ENCODE results near the gene FNIP1.
"Not testable (repeated sequence)": the region's sequence is repeated elsewhere in the genome, so short reads cannot be mapped to it uniquely, and the experiment has no call there.

Gene FNIP1
- total RNA-seq: 50.6 to 98.7 reads per million in 2 experiments

GRCh38 chr5:131796793-131797693 lies at the start of gene FNIP1:
Gene FNIP1 (minus strand): TSS chr5:131797017. CDS start chr5:131796921, 96 bp downstream.
- DNase-seq (ENCODE audit: low read depth): peak; percentile 97

- no peak for DNase-seq (ENCODE audit: low read depth)
These were observed 49.7 kb upstream of the FNIP1 start for GRCh38 chr5:131846536-131846935.

DNA sequence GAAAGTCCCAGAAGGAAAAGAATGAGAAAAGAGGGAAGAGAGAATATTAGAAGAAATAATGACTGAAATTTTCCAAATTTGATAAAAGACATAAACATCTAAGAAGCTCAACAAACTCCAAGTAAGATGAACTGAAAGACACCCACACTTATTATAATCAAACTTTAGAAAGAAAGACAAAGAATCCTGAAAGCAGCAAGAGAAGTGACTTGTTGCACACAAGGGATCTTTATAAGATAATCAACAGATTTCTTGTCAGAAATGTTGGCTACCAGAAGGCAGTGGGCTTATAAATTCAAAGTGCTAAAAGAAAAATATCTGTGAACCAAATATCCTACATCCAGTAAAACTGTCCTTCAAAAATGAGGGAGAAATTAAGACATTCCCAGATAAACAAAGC lies 49.0 kb upstream of the FNIP1 start:
- DNase-seq (ENCODE audit: low read depth): no peak

DNA sequence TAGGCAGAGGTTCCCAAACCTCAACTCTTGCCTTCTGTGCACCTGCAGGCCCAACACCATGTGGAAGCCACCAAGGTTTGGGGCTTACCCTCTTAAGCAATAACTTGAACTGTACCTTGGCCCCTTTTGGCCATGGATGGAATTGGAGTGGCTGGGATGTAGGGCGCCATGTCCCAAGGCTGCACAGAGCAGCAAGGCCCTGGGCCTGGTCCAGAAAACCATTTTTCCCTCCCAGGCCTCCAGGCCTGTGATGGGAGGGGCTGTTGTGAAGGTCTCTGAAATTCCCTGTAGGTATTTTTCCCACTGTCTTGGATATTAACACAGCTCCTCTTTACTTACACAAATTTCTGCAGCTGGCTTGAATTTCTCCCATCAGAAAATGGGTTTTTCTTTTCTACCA lies 46.2 kb upstream of the FNIP1 start:
- not testable (repeated sequence) for DNase-seq (ENCODE audit: low read depth)

DNA sequence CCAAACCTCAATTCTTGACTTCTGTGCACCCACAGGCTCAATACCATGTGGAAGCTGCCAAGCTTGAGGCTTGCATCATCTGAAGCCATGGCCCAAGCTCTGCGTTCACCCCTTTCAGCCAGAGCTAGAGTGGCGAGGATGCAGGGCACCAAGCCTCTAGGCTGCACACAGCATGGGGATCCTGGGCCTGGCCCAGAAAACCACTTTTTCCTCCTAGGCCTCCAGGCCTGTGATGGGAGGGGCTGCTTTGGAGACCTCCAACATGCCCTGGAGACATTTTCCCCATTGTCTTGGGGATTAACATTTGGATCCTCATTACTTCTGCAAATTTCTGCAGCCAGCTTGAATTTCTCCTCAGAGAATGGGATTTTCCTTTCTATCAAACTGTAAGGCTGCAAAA lies 35.9 kb upstream of the FNIP1 start:
- DNase-seq (ENCODE audit: low read depth): not testable (repeated sequence)

GRCh38 chr5:131825404-131826013 lies 28.7 kb upstream of the FNIP1 start:
- no peak for DNase-seq (ENCODE audit: low read depth)

GRCh38 chr5:131824631-131825030 lies 27.8 kb upstream of the FNIP1 start:
- no peak for DNase-seq (ENCODE audit: low read depth)

- no peak for DNase-seq (ENCODE audit: low read depth)
These were observed 24.4 kb upstream of the FNIP1 start for GRCh38 chr5:131821221-131821620.

DNA sequence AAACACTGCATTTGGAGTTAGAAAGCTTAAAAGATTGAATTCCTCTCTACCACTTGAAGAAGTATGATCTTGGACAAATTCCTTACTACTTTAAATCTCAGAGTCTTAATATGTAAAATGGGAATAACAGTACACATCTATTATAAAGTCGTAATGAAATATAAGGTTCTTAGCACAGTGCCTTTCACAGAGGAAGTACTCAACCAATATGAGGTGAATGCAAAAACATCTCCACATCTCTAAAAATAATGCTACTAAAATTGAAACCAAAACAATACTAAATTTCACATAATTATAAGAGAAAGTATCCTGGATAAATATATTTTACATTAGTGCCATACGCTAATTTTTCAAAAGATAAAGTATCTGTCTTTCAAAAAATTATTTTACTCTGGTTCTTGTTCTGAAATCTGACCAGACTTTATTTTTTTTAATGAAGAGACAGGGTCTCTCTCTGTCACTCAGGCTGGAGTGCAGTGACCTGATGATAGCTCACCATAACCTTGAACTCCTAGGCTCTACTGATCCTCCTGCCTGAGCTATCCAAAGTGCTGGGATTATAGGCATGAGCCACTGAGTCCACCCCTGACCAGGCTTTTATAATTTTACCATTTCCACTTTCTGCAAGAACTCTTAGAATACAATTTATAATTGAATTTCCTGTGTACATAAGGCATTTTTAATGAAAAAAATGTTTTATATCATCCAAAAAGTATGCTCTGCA lies 21.3 kb upstream of the FNIP1 start:
- DNase-seq (ENCODE audit: low read depth): no peak

- no peak for DNase-seq (ENCODE audit: low read depth)
These were observed 18.2 kb upstream of the FNIP1 start for GRCh38 chr5:131814990-131815389.

DNA sequence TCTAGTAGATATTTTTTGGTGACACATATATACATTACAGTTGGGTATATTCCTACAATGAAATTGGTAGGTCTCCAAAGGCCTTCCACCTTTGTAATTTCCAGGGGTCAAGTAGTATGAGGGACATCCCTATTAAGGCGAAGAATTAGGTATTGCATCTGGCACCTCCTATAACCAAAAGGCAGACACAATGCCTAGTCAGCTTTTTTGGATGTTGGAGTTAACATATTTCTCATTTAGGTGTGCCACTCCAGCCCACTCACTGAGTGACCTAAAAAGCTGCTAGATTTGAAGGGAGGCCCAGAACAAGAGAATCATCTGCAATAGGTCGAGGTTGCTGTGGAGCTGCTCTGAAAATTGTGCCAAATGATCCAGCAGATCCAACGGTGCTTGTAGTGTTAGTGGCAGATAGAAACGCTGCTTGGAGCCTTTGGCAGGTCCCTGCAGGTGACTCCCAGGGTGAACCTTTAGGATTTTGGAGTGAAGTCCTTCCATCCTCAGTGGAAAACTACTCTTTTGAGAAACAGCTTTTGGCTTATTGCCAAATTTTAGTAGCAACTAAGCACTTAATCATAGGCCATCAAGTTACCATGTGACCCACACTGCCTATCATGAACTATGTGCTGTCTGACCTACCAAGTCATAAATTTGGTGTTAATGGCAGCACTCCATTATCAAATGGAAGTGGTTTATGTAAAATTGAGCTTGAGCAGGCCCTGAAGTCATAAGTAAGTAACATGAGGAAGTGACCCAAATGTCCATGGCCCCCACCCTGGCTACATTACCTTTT lies 15.7 kb upstream of the FNIP1 start:
- no peak for DNase-seq (ENCODE audit: low read depth)

DNA sequence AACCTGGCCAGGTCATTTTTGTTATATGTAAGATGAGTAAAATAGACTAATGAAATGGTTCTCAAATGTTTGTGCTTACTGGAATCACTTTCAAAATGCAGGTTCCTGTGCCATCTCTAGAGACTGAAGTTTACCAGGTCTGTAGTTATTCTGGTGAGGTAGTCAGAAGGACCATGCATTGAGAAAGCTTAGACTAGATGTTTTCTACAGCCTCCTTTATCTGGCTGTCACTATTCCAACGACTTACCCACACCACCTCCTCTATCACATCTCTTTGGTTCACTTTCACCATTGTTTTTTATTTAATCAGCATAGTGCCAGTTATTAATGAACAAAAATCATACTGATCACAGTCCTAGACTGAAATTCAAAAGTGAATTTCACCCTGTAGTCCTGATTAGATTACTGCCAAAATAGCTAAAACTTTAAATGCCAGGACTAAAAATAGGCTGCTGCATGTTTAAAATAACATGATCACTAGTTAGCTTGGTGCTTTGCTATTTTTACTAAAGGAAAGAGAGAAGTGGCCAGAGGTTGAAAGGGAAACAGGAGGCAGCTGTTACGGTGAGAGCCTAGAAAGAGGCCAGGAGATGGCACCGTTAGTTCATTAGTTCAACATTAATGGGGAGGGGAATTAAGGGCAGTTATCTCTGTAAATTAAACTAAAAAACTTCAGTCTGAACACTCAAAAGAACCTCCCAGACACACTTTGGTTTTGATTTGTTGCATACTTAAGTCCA lies 13.9 kb upstream of the FNIP1 start:
- no peak for DNase-seq (ENCODE audit: low read depth)

DNA sequence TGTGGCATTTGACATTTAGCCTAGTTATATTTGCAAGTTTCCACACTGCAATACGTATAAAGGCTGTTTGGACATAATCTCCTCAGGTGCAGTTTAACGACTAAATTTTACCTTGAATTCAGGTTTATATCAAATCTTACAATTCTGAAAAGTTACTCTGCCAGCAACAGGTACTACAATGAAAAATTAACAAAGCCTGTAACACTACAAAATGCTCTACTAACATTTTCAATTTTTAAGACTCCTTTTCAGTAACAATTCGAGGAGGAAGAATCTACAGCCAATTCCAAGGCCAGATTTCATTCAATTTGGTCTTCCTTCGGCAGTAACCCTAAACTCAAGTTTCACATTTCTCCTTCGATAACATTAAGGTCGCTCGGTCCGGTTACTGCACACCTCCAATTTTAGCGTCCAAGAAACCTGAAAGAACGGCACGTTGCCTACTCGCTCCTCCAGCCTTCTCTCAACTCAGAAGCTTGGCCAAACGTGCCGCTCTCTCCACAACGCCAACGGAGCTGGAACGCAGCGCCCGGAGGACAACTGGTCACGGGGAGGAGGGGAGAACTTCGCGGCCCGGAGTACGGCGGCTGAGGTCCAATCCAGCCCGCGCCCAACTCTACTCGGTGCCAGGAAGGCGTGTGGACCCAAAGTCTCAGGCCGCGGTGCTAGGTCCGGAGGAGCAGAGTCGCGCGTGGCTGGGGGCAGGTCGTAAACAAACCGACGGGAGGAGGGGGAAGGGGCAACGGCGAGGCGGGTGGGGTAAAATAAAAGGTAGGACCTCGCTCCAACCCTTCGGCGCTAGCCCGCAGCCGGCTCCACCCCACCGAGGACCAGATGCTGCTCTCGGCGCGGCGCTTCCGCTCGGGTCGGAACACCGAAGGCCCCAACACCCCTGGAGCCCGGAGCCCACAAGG lies 681 bp downstream of the FNIP1 start:
- peak; percentile 10 for DNase-seq (ENCODE audit: low read depth)

GRCh38 chr5:131795228-131795627 lies 1.6 kb downstream of the FNIP1 start:
- no peak for DNase-seq (ENCODE audit: low read depth)

DNA sequence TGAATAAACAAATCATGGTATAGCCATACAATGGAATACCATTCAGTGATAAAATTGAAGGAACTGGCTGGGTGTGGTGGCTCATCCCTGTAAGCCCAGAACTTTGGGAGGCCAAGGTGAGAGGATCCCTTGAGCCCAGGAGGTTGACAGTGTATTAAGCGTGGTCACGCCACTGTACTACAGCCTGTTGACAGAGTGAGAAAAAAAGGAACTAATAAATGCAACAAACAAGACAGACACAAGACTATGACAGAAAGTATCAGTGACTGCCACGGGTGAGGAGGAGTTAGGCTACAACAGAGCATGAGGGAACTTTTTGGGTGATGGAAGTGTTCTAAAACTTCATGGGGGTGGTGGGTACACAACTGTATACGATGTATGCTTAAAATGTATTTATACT lies 2.2 kb downstream of the FNIP1 start:
- no peak for DNase-seq (ENCODE audit: low read depth)

DNA sequence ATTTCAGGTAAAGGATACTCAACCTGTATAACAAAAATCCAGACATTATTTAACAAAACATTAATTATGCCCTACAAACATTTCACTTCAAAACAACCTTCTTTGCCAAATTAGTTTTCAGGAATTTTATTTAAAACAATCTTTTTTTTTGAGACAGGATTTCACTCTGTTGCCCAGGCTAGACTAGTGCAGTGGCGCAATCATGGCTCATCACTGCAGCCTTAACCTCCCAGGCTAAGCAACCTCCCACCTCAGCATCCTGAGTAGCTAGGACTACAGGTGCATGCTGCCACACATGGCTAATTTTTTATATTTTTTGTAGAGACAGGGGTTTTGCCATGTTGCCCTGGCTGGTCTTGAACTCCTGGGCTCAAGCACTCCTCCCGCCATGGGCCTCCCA lies 3.9 kb downstream of the FNIP1 start:
- no peak for DNase-seq (ENCODE audit: low read depth)

DNA sequence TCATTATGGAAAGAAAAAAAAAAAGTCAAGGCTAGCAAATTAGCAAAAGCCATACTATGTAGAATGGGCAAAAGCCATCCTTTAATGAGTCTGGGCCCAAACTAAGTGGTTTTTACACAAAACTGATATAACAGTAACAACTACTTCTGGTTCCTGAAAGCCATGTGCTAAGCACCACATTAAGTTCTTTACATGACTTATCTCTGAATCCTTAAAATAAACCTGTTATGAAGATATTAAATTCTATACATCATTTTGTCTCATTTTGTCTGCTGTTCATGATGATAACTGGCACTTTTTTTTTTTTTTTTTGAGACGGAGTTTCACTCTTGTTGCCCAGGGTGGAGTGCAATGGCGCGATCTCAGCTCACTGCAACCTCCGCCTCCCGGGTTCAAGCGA lies 5.0 kb downstream of the FNIP1 start:
- no peak for DNase-seq (ENCODE audit: low read depth)

DNA sequence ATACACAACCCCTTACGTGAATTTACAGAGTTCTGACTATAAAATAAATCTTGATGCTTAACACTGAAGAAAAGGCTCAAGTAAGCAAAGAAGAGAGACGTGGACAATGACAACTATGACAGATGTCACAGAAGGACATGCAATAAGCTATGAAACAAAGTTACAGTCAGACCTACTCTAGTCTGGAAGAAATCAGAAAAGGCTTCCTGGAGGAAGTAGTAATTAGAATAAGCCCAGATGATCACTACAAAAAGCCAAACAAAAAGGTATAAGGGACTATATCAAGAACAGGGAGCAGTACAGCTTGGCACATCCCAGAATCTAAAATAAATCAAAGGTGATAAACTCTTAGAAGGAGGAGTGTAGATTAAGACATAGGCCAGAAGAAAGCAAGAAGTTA lies 6.3 kb downstream of the FNIP1 start:
- no peak for DNase-seq (ENCODE audit: low read depth)

GRCh38 chr5:131789765-131790164 lies 7.1 kb downstream of the FNIP1 start:
- DNase-seq (ENCODE audit: low read depth): no peak

DNA sequence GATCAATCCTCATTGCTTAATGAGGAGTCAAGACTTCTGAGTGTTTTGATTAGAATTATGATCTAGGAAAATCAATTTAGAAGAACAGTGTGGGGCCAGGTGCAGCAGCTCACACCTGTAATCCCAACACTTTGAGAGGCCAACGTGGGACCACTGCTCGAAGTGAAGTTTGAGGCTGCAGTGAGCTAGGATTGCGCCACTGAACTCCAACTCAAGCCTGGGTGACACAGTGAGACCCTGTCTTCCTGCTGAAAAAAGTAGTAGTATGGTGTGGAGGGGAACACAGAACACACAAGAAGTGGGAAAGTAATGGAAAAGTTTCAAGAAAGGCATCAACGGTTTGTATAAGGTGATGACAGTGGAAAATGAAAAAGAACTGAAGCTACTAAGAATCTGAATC lies 9.1 kb downstream of the FNIP1 start:
- DNase-seq (ENCODE audit: low read depth): no peak
